ENCODE data around the gene ANKRD13C.

- no peak for TF ChIP-seq POLR2A (IDR thresholded peaks at IDR 0.05)
- no peak for TF ChIP-seq CTCF (IDR thresholded peaks at IDR 0.05)
These were observed 68.1 kb downstream of the ANKRD13C start for GRCh38 chr1:70286453-70286852.
